ENCODE measurements around the gene DPP6.

The DPP6 gene

DNA sequence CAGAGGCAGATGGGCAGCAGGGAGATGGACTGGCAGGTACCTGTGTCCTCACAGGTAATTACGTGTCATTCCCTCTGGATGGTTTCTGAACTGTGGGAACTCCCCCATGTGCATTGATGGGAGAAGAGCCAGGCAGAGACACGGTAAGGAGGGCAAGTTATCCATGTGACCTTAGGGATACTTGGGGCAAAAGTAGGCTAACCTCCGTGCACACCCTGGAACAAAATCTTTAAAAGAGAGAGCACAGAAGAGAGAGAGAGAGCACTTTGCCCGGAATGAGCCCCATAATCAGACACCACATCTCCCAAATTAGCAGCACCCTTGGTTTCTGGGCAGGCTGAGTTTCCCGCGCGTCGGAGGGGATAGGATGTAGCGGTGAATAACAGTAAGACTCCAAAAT is 527.5 kb downstream of the DPP6 start:
- TF ChIP-seq LEF1 (IDR thresholded peaks at IDR 0.05; ENCODE audit: borderline replicate concordance), result no peak
- no peak for TF ChIP-seq FOXK2 (IDR thresholded peaks at IDR 0.05)
- TF ChIP-seq TARDBP (IDR thresholded peaks at IDR 0.05), result no peak
- TF ChIP-seq SUZ12 (IDR thresholded peaks at IDR 0.05), result no peak
- TF ChIP-seq ELF4 (IDR thresholded peaks at IDR 0.05), result no peak
- TF ChIP-seq PKNOX1 (IDR thresholded peaks at IDR 0.05), result no peak
- no peak for TF ChIP-seq ARNT (IDR thresholded peaks at IDR 0.05)
- no peak for TF ChIP-seq SP1 (IDR thresholded peaks at IDR 0.05)
- no peak for TF ChIP-seq L3MBTL2 (conservative IDR thresholded peaks at IDR 0.05)
- ChIA-PET POLR2A (no interaction called here), CTCF (no interaction called here)
- no peak for DNase-seq (ENCODE audit: extremely low spot score)

DNA sequence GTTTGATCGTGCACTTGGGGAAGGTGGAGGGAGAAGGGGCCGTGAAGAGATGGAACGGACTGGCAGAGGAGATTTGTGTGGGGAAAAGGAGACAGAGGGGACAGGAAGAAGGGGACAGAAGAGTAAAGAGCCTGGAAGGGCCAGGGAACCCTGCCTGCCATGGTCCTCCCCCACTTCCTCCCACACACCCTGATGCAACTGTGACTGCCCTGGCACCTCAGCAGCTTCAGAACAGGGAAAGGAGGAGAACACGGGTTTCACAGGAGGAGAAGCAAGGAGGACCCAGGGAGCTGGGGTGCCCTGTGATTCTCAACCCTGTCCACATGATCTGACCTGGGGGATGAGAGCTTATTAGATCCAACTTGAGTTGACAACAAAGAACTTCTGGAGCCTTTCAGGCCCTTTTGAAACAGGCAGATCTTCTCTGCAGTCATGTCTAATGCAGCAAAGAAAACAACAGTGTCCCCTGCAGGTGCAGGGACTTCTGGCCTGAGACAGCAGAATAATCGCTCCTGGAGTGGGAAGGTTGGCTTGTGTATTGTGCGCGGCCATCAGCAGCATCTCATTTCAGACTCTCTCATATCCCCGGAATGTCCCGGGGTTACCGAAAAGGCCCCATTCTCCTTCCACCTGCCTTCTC is 529.2 kb downstream of the DPP6 start:
- ChIA-PET CTCF (interaction anchor here (1.1 kb wide), 1 partner anchor 10 kb away, joined by 3 read pairs; no protein-coding TSS in a partner anchor), POLR2A (no interaction called here)

GRCh38 chr7:154583454-154583853 is 531.3 kb downstream of the DPP6 start:
- no peak for DNase-seq (ENCODE audit: extremely low spot score)
- ChIA-PET POLR2A (no interaction called here), CTCF (no interaction called here)
- TF ChIP-seq L3MBTL2 (conservative IDR thresholded peaks at IDR 0.05) (no peak), FOXK2 (IDR thresholded peaks at IDR 0.05) (no peak), ARNT (IDR thresholded peaks at IDR 0.05) (no peak), PKNOX1 (IDR thresholded peaks at IDR 0.05) (no peak), SUZ12 (IDR thresholded peaks at IDR 0.05) (no peak), ZNF384 (IDR thresholded peaks at IDR 0.05) (no peak), CTBP1 (IDR thresholded peaks at IDR 0.05; ENCODE audit: borderline replicate concordance) (no peak), SP1 (IDR thresholded peaks at IDR 0.05) (no peak), BHLHE40 (IDR thresholded peaks at IDR 0.05; ENCODE audit: borderline replicate concordance) (no peak), NFRKB (IDR thresholded peaks at IDR 0.05) (no peak), HDGF (IDR thresholded peaks at IDR 0.05; ENCODE audit: borderline replicate concordance) (no peak), ELF4 (IDR thresholded peaks at IDR 0.05) (no peak), FOXM1 (IDR thresholded peaks at IDR 0.05; ENCODE audit: borderline replicate concordance) (no peak)

More for the DNA sequence above, 529.2 kb downstream of the DPP6 start:
- TF ChIP-seq TARDBP (IDR thresholded peaks at IDR 0.05) (no peak), FOXK2 (IDR thresholded peaks at IDR 0.05) (no peak), ARNT (IDR thresholded peaks at IDR 0.05) (no peak), SP1 (IDR thresholded peaks at IDR 0.05) (no peak)
- peak; percentile 6 for DNase-seq (ENCODE audit: extremely low spot score)

- DNase-seq (ENCODE audit: extremely low spot score), result peak; percentile 41
- no peak for TF ChIP-seq LEF1 (IDR thresholded peaks at IDR 0.05; ENCODE audit: borderline replicate concordance)
- no peak for TF ChIP-seq SP1 (IDR thresholded peaks at IDR 0.05)
- no peak for TF ChIP-seq PKNOX1 (IDR thresholded peaks at IDR 0.05)
- TF ChIP-seq SUZ12 (IDR thresholded peaks at IDR 0.05), result no peak
- TF ChIP-seq FOXA1 (IDR thresholded peaks at IDR 0.05), result no peak
- TF ChIP-seq FOXM1 (IDR thresholded peaks at IDR 0.05; ENCODE audit: borderline replicate concordance), result no peak
- no peak for TF ChIP-seq FOXK2 (IDR thresholded peaks at IDR 0.05)
- TF ChIP-seq ARNT (IDR thresholded peaks at IDR 0.05), result no peak
- no peak for TF ChIP-seq NFRKB (IDR thresholded peaks at IDR 0.05)
- no peak for TF ChIP-seq TARDBP (IDR thresholded peaks at IDR 0.05)
- no peak for TF ChIP-seq CTBP1 (IDR thresholded peaks at IDR 0.05; ENCODE audit: borderline replicate concordance)
- no peak for TF ChIP-seq L3MBTL2 (conservative IDR thresholded peaks at IDR 0.05)
- TF ChIP-seq ZNF384 (IDR thresholded peaks at IDR 0.05), result no peak
- no peak for TF ChIP-seq BHLHE40 (IDR thresholded peaks at IDR 0.05; ENCODE audit: borderline replicate concordance)
- ChIA-PET POLR2A (no interaction called here), CTCF (interaction anchor here (0.6 to 1.1 kb wide), 4 partner anchors 12 to 426 kb away, joined by 3 to 6 read pairs (median 3); no protein-coding TSS in a partner anchor)
These were observed 532.4 kb downstream of the DPP6 start for GRCh38 chr7:154584352-154585252.

DNA sequence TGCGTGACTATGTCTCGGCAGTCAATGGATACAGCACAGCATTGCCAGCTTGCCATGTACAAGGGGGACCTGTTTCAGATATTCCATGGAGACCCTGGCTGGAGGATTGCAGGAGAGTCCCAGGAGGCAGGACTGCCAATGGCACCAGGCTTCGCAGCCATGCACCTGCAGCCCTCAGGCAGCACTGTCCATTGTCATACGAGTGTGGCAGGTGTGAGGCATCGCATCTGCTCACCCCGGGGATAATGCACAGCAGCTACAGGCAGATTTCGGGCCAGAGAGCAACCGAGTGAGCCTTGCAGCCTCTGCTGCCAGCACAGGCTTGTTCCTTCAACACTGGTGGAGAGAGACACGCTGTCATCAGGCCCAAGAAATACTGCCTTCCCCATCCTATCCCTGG is 535.6 kb downstream of the DPP6 start:
- ChIA-PET POLR2A (no interaction called here), CTCF (no interaction called here)
- DNase-seq (ENCODE audit: extremely low spot score), result peak; percentile 4
- TF ChIP-seq ELF4 (IDR thresholded peaks at IDR 0.05) (no peak), LEF1 (IDR thresholded peaks at IDR 0.05; ENCODE audit: borderline replicate concordance) (no peak), SUZ12 (IDR thresholded peaks at IDR 0.05) (no peak), SP1 (IDR thresholded peaks at IDR 0.05) (no peak), FOXM1 (IDR thresholded peaks at IDR 0.05; ENCODE audit: borderline replicate concordance) (no peak), ARNT (IDR thresholded peaks at IDR 0.05) (no peak), L3MBTL2 (conservative IDR thresholded peaks at IDR 0.05) (no peak), FOXA1 (IDR thresholded peaks at IDR 0.05) (no peak), FOXK2 (IDR thresholded peaks at IDR 0.05) (no peak), TARDBP (IDR thresholded peaks at IDR 0.05) (no peak), BHLHE40 (IDR thresholded peaks at IDR 0.05; ENCODE audit: borderline replicate concordance) (no peak), ZNF384 (IDR thresholded peaks at IDR 0.05) (no peak), PKNOX1 (IDR thresholded peaks at IDR 0.05) (no peak), HDGF (IDR thresholded peaks at IDR 0.05; ENCODE audit: borderline replicate concordance) (no peak), CTBP1 (IDR thresholded peaks at IDR 0.05; ENCODE audit: borderline replicate concordance) (no peak), NFRKB (IDR thresholded peaks at IDR 0.05) (no peak)

Measured in HEK293T (cell line).